GM21526 (cell line): ENCODE data around the gene IL17A.
"Not testable (repeated sequence)": the region's sequence is repeated elsewhere in the genome, so short reads cannot be mapped to it uniquely, and the experiment has no call there.

Experiments
- ATAC-seq: cut with Tn5 transposase; IDR thresholded peaks from one replicate; pipeline ENCODE4 v1.9.1; 2021; ENCODE audit warnings: moderate library complexity; ENCODE audit not compliant: unreplicated experiment, low FRiP score

The IL17A gene

GRCh38 chr6:52162940-52163908 is 23.0 kb upstream of the IL17A start:
- ATAC-seq: peak; percentile 67

DNA sequence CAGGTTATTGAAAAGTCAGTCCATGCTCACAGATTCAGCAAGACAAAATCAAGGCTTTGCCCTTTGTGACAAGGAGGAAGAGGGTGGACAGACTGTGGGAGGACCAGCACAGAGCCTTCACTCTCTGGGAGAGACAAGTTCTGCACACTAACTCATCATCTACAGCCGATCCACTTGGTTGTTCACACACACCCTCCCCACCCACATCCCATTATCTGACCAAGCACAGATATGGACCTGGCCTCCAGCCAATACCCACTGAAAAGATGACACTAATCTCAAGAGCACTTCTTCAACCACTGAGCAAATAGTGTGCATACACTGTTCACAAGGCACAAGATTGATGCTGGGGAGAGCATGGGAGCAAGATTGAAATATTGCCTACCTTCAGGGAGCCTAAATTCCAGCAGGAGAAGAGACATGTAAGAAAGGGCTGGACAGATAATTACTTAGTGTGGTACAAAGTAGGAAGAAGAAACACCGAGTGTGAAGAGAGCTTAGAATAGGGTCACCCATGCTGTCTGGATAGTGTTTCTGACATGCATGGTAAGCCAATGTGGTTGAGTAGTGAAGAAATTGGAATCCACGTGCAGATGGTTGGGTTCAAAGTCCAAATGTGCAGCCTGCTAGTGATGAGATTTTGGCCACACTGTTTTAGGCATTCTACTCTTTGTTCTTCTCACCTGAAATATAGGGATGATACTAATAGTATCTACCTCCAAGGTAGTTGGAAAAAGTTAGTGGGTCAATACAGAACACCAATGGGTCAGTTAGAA is 21.7 kb upstream of the IL17A start:
- ATAC-seq: no peak

- ATAC-seq: no peak
These were observed 18.9 kb upstream of the IL17A start for GRCh38 chr6:52167267-52167666.

DNA sequence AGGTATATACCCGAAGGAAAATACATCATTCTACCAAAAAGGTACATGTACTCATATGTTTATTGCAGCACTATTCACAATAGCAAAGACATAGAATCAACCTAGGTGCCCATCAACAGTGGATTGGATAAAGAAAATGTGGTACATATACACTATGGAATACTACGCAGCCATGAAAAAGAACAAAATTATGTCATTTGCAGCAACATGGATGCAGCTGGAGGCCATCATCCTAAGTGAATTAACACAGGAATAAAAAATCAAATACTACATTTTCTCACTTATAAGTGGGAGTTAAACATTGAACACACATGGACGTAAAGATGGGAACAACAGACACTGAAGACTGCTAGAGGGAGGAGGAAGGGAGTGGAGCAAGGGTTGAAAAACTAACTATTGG is 17.8 kb upstream of the IL17A start:
- ATAC-seq: not testable (repeated sequence)

DNA sequence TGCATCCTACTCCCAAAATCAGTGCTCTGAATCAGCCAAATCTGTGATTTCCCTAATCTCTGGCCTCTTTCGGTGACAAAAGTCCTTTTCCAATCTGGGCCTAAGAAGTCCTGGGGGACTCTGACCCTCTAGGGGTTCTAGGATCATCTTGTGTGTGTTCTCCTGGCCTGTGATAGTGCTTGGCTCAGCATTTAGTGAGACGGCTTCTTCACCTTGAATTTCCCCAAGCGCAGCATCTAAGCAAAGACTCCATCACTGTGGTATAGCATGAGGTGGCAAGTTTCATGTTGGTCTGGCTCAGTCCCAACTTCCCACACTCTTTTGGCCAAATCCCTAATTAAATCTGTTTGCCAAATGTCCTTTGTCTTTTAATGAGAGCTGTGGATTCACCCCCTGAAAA is 12.1 kb upstream of the IL17A start:
- ATAC-seq: no peak

GRCh38 chr6:52176550-52176949 is 9.6 kb upstream of the IL17A start:
- ATAC-seq: peak; percentile 57

- ATAC-seq: no peak
These were observed 8.2 kb upstream of the IL17A start for GRCh38 chr6:52177961-52178360.

GRCh38 chr6:52180787-52181558 is 5.2 kb upstream of the IL17A start:
- ATAC-seq: peak; percentile 60

DNA sequence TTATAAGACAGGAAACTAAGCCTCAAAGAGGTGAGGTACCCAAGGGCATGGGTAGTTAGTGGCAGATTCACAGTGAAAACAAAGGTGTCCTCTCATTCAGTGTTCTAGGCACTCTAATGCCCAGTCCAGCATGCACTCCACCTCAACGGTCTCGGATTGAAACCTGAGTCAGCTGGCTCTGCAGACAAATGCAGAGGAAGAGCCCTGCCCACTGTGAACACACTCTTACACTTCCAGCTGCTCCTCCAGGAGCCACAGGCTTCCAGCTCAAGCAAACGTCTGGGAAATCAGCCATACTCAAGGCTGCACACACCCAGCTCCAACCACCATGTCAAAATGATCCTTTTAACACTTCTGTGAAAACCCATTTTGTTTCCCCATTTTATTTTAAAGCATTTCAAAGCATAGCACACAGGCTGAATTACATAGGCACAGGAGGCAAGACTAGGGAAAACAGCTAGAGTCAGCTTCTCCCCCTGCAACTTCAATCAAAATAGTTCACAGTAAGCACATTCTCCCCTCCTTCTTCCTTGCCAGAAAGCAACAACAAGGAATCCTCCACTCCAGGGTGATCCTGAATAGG is 3.0 kb upstream of the IL17A start:
- ATAC-seq: no peak

- peak; percentile 79 for ATAC-seq
These were observed 305 bp downstream of the IL17A start for GRCh38 chr6:52186480-52186879.

DNA sequence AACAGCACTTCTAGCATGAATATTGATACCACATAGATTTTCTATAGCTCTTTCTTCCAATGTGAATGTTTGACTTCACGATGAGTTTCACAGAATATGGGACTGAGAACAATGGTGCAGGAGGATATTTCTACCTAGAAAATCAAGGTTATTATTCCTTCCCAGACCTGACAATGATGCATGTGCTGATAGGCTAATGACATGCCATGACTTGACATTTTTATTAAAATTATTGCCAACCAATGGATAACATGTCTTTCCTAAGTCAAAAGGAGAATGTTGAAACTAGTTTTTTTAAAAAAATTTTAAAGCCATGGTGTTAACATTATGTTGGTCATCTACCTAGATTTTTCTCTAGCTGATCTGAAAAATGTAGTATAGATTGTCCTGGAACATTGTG is 923 bp downstream of the IL17A start:
- no peak for ATAC-seq

DNA sequence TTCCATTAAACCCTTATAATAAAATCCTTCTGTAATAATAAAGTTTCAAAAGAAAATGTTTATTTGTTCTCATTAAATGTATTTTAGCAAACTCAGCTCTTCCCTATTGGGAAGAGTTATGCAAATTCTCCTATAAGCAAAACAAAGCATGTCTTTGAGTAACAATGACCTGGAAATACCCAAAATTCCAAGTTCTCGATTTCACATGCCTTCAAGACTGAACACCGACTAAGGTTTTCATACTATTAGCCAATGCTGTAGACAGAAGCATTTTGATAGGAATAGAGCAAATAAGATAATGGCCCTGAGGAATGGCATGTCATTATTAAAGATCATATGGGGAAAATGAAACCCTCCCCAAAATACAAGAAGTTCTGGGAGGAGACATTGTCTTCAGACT is 3.8 kb downstream of the IL17A start:
- no peak for ATAC-seq

GRCh38 chr6:52190409-52190808 is 4.2 kb downstream of the IL17A start:
- ATAC-seq: no peak

DNA sequence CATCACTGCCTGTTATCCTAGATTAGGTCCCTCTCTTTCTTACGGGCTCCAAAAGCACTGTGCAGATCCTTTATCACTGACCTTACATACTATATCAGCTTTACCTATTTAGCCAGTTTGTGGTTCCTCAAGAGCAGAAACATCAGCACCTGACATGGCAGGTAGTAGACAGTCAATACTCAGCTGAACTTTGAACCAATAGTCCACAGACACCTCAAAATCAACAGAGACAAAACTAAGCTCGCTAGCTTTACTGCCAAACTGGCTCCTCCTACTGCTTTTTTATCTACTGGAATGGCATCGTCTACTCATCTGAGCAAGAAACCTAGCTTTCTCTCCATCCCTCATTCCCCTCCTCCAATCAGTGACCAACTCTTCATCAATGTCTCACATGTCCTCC is 5.6 kb downstream of the IL17A start:
- ATAC-seq: no peak

GRCh38 chr6:52195886-52196285 is 9.7 kb downstream of the IL17A start:
- ATAC-seq: no peak

DNA sequence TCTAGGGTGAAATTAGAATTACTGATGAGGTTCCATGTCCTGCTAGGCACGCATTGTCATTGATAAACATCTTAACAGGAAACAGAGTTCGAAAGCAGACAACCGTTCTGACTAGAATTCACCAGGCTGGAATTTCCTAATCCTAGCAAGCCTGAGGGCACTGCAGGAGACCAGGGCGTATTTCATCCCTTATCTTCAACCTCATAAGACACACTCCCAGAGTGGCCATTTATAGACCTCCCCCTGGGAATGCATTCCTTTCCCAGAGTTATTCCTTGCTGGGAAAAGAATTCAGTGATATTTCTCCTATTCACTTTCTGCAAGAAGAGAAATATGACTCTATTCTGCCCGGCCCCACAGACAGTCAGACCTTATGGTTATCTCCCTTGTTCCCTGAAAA is 13.9 kb downstream of the IL17A start:
- not testable (repeated sequence) for ATAC-seq

- no peak for ATAC-seq
These were observed 14.9 kb downstream of the IL17A start for GRCh38 chr6:52201046-52201445.

GRCh38 chr6:52201493-52201892 is 15.3 kb downstream of the IL17A start:
- ATAC-seq: no peak

GRCh38 chr6:52207066-52207465 is 20.9 kb downstream of the IL17A start:
- ATAC-seq: no peak

GRCh38 chr6:52208612-52209011 is 22.4 kb downstream of the IL17A start:
- ATAC-seq: no peak
